Thymus (tissue), 11 donors: ENCODE results near the gene TXNL1. TPM values are rescaled to one million over a fixed set of nuclear protein-coding genes. Genes with fewer than 3 reads are reported as not detected.

Source experiments
- DNase-seq, 9 donors: peaks; one replicate each; pipeline ENCODE4 v3.0.0-alpha.2; 2013; ENCODE audit warnings: low spot score in 9 of 9, low read depth in 6 of 9, missing footprints in 1 of 9
- H3K27ac ChIP-seq, 2 donors: one replicate each; pipeline ENCODE4 v1.5.1; 2013; ENCODE audit warnings: control low read depth in 1 of 2, low read depth in 1 of 2, low read length in 1 of 2, mild to moderate bottlenecking in 1 of 2, moderate library complexity in 1 of 2
- H3K27me3 ChIP-seq, 2 donors: one replicate each; pipeline ENCODE4 v1.5.1; 2013; ENCODE audit warnings: low read length in 1 of 2; ENCODE audit not compliant: control insufficient read depth in 2 of 2, insufficient read depth in 1 of 2
- H3K36me3 ChIP-seq, 2 donors: one replicate each; pipeline ENCODE4 v1.5.1; 2013; ENCODE audit warnings: low read length in 1 of 2, mild to moderate bottlenecking in 1 of 2, moderate library complexity in 1 of 2; ENCODE audit not compliant: control insufficient read depth in 2 of 2, insufficient read depth in 2 of 2
- H3K4me1 ChIP-seq, 2 donors: one replicate each; pipeline ENCODE4 v1.5.1; 2013; ENCODE audit warnings: low read length in 2 of 2; ENCODE audit not compliant: control insufficient read depth in 2 of 2, insufficient read depth in 2 of 2
- H3K4me3 ChIP-seq, 2 donors: one replicate each; pipeline ENCODE4 v1.5.1; 2013; ENCODE audit warnings: low read length in 2 of 2, control low read depth in 1 of 2, mild to moderate bottlenecking in 1 of 2
- H3K9me3 ChIP-seq, 2 donors: one replicate each; pipeline ENCODE4 v1.5.1; 2013; ENCODE audit warnings: low read length in 1 of 2, mild to moderate bottlenecking in 1 of 2; ENCODE audit not compliant: control insufficient read depth in 2 of 2, insufficient read depth in 1 of 2
- WGBS: extraction: QIAGEN DNeasy Blood & Tissue Kit; methylation state at CpG from one replicate; pipeline ENCODE4 v1.1.7; 2013; 5-methylcytosine and 5-hydroxymethylcytosine counted together
- polyA plus RNA-seq: library from polyadenylated mRNA; stranded (reverse); fragments of 200-250 nt; gene quantifications from one replicate; pipeline ENCODE4 v1.2.3, GENCODE V29; 2013
- total RNA-seq: library from RNA; stranded (reverse); fragments of 120-200 nt; gene quantifications from one replicate; pipeline ENCODE4 v1.2.4, GENCODE V29; 2013
- donor health status: healthy.

The TXNL1 gene
- total and polyA plus RNA-seq, 2 donors, result 39.3 to 77.7 TPM

DNA sequence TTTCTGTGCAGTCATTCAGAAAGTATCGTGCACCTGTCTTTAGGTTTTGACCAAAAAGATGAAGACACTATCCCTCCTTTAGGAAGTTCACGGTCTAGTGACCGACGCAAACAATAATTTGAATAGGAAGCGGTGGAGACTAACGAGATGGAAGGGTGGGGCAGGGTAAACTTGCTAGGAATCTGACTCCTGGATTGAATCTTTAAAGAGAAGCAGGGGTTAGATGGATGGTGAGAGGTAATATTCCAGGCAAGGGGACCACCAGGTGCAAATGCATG, 651 bp upstream of the TXNL1 start:
- Histone ChIP-seq H3K9me3 (no peaks in the 10 kb centered on the region), H3K4me1 (peaks cover 3 to 8% of the 10 kb centered on the region in 2 donors), H3K27ac (peak overlapping the region; percentile 85 to 91), H3K36me3 (peaks cover 4% of the 10 kb centered on the region in 2 donors), H3K4me3 (peak overlapping the region; percentile 76 to 77), H3K27me3 (no peaks in the 10 kb centered on the region)
- peak in 1 of 9 donors; percentile 11 for DNase-seq
- 50% methylated on average over 6 of the region's 6 CpGs for WGBS

DNA sequence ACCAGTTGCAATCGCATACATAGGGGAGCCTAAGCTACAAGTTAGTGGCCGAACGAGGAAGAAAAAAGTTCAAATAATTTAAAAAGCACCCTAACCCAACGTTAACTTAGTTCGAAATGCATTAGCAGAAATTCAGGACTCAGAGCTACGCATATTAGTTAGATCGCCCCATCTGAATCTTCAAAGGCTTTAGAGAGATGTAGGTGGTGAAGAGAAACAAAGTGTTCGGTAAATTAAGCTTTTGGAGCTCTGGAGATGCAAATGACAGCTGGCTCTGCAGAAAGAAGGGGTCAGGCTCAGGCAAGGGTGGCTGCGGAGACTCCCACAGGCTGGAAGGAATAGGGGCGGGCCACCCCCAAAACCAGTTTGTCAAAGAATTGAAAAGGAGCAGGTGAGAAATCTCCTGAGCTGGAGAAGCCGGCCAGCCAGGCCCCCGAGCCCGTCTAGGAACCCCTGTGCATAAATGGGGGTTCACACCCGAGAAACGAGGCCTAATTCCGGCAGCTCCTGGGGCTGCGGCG, 621 bp downstream of the TXNL1 start:
- Histone ChIP-seq H3K36me3 (peaks cover 4 to 5% of the 10 kb centered on the region in 2 donors), H3K27me3 (no peaks in the 10 kb centered on the region), H3K9me3 (no peaks in the 10 kb centered on the region), H3K4me3 (peak overlapping the region; percentile 76 to 77), H3K4me1 (peaks cover 3 to 8% of the 10 kb centered on the region in 2 donors), H3K27ac (peak overlapping the region; percentile 85 to 91)
- WGBS, result under 1% methylated on average over 18 of the region's 18 CpGs
- DNase-seq, result peak in 4 of 9 donors; percentile 9 to 41 (median 27)

DNA sequence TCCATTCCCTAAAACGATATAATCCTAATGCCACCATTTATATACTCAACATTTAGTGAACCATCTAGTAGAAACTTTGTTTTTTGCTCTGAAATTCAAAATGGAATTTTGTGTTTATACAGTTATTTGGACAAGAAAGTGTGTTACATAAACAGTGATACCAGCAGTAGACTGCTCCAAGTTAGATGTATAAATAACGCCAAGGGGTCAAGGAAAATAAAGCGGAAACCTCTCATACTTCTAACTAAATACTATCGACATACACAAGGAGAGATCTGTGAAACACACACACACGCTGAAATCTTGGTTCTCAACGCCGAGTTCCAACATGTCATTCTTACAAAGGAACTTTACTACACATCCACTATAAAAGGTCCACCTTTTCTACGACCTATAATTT, 1.2 kb downstream of the TXNL1 start:
- H3K9me3 ChIP-seq, result no peaks in the 10 kb centered on the region
- no peaks in the 10 kb centered on the region for H3K27me3 ChIP-seq
- peaks cover 3 to 8% of the 10 kb centered on the region in 2 donors for H3K4me1 ChIP-seq
- H3K27ac ChIP-seq, result peak overlapping the region in 1 of 2 donors; percentile 91
- peak overlapping the region; percentile 76 to 77 for H3K4me3 ChIP-seq
- DNase-seq, result peak in 2 of 9 donors; percentile 9 to 21
- peaks cover 4 to 11% of the 10 kb centered on the region in 2 donors for H3K36me3 ChIP-seq
- 23% methylated on average over 8 of the region's 8 CpGs for WGBS

DNA sequence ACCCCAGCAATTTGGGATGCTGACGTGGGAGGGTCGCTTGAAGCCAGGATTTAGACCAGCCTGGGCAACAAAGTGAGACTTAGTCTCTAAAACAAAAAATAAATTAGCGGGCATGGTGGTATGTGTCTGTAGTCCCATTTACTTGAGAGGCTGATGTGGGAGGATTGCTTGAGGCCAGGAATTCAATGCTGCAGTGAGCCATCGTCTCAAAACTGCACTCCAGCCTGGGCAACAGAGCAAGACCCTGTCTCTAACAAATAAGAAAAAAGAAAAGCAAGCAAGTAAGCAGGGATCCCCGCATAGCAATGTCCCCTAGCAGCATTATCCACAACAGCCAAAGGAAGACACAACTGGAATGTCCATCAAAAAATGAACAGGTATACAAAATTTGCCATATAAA, 3.4 kb downstream of the TXNL1 start:
- Histone ChIP-seq H3K9me3 (no peaks in the 10 kb centered on the region), H3K27me3 (no peaks in the 10 kb centered on the region), H3K27ac (no peak overlapping the region), H3K4me3 (no peak overlapping the region), H3K36me3 (peaks cover 4 to 11% of the 10 kb centered on the region in 2 donors), H3K4me1 (peaks cover 3 to 8% of the 10 kb centered on the region in 2 donors)
- no peak for DNase-seq
- WGBS, result 99% methylated on average over 5 of the region's 5 CpGs

DNA sequence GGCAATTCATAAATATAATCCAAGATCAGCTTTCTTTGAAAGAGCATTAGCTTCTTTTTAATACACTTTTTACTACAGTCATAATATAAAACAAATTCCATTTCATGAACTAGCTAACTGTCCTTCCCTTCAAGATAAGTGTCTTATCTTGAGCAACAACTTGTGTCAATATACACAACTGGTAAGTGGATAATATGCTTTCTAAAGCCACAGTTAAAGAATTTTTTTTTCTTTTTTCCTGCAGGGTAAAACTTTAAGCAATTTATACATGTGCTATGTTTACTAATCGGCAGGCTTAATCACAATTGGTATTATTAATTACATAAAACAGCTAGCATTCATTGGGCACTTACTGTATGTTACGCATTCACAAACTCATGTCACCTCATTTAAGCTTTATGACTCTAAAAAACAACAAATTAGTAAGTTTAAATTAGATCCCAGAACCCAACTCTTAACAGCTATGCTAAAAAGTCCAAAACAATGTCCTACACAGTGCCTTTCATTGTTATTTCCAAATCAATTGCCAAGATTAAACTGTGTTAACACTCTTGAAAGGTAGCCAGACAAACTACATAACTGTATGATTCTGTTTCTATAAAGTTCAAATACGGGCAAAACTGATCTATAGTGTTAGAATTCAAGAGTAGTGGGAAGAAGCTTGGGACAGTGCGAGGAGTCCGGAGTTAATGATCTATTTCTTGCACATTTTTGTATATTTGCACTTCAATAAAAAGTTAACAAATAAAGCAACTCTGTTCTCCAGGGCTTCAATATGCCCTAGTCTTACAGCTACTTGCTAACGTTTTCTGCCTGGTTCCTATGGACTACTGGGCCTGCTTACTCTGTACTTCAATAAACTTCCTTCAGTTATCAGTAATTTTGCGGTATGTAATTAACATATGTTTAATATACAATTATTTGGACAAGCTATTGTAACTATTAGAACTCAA, 6.0 kb downstream of the TXNL1 start:
- no peaks in the 10 kb centered on the region for H3K9me3 ChIP-seq
- no peaks in the 10 kb centered on the region for H3K27me3 ChIP-seq
- H3K4me1 ChIP-seq, result no peaks in the 10 kb centered on the region
- no peak for DNase-seq
- WGBS, result 96% methylated on average over 7 of the region's 7 CpGs
- peaks cover 4 to 11% of the 10 kb centered on the region in 2 donors for H3K36me3 ChIP-seq
- H3K4me3 ChIP-seq, result no peak overlapping the region
- H3K27ac ChIP-seq, result no peak overlapping the region

DNA sequence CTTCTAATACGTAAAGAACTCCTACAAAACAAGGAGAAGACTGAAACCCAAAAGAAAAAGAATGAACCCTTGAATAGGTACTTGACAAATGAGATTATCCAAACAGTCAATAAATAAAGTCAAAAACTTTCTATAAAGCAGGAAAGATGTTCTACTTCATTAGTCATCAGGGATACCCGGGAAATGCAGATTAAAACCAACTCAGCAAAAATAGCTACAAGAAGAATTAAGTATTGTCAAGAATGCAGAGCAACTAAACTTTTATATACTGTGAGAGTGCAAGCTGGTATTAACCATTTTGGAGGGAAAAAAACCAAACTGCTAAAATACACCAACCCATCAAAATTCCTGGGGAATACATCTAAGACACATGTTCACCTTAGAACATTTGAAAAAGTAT, 10.4 kb downstream of the TXNL1 start:
- DNase-seq, result no peak
- Histone ChIP-seq H3K27me3 (no peaks in the 10 kb centered on the region), H3K4me3 (no peak overlapping the region), H3K9me3 (no peaks in the 10 kb centered on the region), H3K4me1 (no peaks in the 10 kb centered on the region), H3K27ac (no peak overlapping the region), H3K36me3 (peaks cover 0 to 14% of the 10 kb centered on the region in 2 donors)
- 94% methylated on average over 2 of the region's 2 CpGs for WGBS

DNA sequence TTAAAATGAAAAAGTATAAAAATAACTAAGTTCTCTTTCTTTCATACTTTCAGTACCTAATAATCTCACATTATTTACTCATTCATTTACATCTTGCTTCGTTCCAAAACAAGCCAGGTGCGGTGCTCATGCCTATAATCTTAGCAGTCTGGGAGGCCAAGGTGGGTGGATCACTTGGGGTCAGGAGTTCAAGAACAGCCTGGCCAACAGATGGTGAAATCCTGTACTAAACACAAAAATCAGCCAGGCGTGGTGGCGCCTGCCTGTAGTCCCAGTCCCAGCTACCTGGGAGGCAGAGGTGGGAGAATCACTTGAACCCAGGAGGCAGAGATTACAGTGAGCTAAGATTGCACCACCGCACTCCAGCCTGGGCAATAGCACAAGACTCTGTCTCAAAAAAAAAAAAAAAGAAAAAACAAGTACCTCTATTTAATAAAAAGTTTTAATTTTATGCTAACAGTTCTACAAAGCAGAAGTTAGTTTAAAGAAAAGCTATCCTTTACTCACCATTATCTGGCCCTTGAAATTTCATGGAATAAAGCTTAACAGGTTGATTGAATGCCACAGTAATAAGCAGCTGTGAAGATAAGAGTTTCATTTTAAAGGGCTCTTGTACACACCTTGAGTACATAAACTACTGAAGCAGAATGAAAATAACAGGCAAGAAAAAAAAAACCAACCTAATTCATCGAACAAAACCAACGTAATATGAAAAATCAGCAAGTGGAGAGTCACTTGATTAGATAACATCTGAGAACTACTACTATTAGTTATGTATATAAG, 22.5 kb downstream of the TXNL1 start:
- no peak overlapping the region for H3K4me3 ChIP-seq
- 89% methylated on average over 7 of the region's 7 CpGs for WGBS
- H3K36me3 ChIP-seq, result peaks cover 14 to 53% of the 10 kb centered on the region in 2 donors
- H3K27ac ChIP-seq, result no peak overlapping the region
- no peaks in the 10 kb centered on the region for H3K27me3 ChIP-seq
- DNase-seq, result no peak
- no peaks in the 10 kb centered on the region for H3K9me3 ChIP-seq
- H3K4me1 ChIP-seq, result no peaks in the 10 kb centered on the region

DNA sequence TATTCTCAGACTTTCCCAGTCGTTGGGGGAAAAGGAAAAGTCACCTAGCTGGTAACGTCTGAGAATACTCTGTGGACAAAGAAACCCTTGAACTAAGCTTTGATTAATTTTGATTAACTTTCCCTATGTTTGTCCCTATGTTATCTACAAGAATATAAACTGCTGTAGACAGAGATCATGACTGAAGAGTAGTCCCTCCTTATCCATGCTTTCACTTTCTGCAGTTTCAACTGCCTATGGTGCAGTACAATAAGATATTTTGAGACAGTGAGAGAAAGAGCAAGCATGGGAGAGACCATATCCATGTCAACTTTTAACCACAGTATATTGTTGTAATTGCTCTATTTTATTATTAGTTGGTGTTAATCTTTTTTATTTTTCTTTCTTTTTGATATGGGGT, 31.8 kb downstream of the TXNL1 start:
- Histone ChIP-seq H3K27me3 (no peaks in the 10 kb centered on the region), H3K27ac (no peak overlapping the region), H3K4me1 (no peaks in the 10 kb centered on the region), H3K9me3 (no peaks in the 10 kb centered on the region), H3K4me3 (no peak overlapping the region), H3K36me3 (peaks cover 4 to 46% of the 10 kb centered on the region in 2 donors)
- WGBS, result 96% methylated on average over 2 of the region's 2 CpGs
- no peak for DNase-seq

DNA sequence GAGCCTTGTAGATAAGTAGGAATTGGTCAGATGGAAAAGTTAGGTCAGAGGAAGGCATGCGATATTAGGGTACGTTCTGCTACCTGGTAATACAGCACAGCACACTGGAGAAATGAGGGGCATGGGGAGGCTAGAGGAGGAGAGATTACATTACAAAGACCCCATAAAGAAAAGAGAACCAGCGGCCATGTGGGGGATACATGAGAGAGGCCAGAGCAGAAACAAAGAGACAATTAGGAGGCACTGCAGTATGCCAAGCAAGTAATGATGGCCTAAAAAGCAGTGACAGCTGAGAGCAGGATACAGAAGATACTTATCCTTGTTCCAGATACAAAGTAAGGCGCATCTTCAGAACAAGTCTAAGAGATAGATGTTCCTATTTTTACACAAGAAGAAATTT, 40.0 kb downstream of the TXNL1 start:
- Histone ChIP-seq H3K36me3 (no peaks in the 10 kb centered on the region), H3K4me3 (no peak overlapping the region), H3K4me1 (no peaks in the 10 kb centered on the region), H3K27me3 (no peaks in the 10 kb centered on the region), H3K9me3 (no peaks in the 10 kb centered on the region), H3K27ac (no peak overlapping the region)
- WGBS, result 98% methylated on average over 4 of the region's 4 CpGs
- DNase-seq, result no peak
